ENCODE data around the gene PRIM1. TPM values are rescaled to one million over a fixed set of nuclear protein-coding genes. Genes with fewer than 3 reads are reported as not detected.

Gene PRIM1
- total and polyA plus RNA-seq, 2 of the 13 experiments (the other 11 are each of a cell fraction or from before 2014, with no cell fraction given) = 30.0 to 47.3 TPM

GRCh38 chr12:56758728-56759262 is 6.7 kb upstream of the PRIM1 start (continued):
- peak; percentile 100 for TF ChIP-seq ZNF280D (CRISPR knock-in tag; IDR thresholded peaks at IDR 0.05)
- TF ChIP-seq ZNF333 (CRISPR knock-in tag; IDR thresholded peaks at IDR 0.05; ENCODE audit: borderline replicate concordance) = no peak
- TF ChIP-seq JUN (CRISPR knock-in tag; IDR thresholded peaks at IDR 0.05) = 0 out of 2 replicates have a peak, but pooled peaks have one; percentile 56
- TF ChIP-seq FOXJ3 (CRISPR knock-in tag; IDR thresholded peaks at IDR 0.05; ENCODE audit: borderline replicate concordance) = no peak
- 0 out of 2 replicates have a peak, but pooled peaks have one; percentile 4 for TF ChIP-seq NFE2L2 (IDR thresholded peaks at IDR 0.05; ENCODE audit: low read length)
- no peak for TF ChIP-seq SMAD9 (CRISPR knock-in tag; IDR thresholded peaks at IDR 0.05)
- no peak for TF ChIP-seq SPEN (CRISPR knock-in tag; IDR thresholded peaks at IDR 0.05; ENCODE audit: low read depth)
- 0 out of 2 replicates have a peak, but pooled peaks have one; percentile 17 for TF ChIP-seq CHD4 (IDR thresholded peaks at IDR 0.05; ENCODE audit: borderline replicate concordance, low read length)
- TF ChIP-seq BRCA1 (CRISPR knock-in tag; IDR thresholded peaks at IDR 0.05) = no peak
- no peak for TF ChIP-seq ZNF326 (CRISPR knock-in tag; IDR thresholded peaks at IDR 0.05; ENCODE audit: borderline replicate concordance)
- no peak for TF ChIP-seq ZBTB7B (CRISPR knock-in tag; IDR thresholded peaks at IDR 0.05)
- peak; percentile 57 for TF ChIP-seq FOSL2 (CRISPR knock-in tag; IDR thresholded peaks at IDR 0.05)
- no peak for TF ChIP-seq PRDM10 (CRISPR knock-in tag; IDR thresholded peaks at IDR 0.05; ENCODE audit: low read depth)
- TF ChIP-seq MAFF (IDR thresholded peaks at IDR 0.05; ENCODE audit: low read depth, low read length) = no peak
- 0 out of 2 replicates have a peak, but pooled peaks have one; percentile 25 for TF ChIP-seq ZNF775 (CRISPR knock-in tag; IDR thresholded peaks at IDR 0.05; ENCODE audit: borderline replicate concordance)
- peak in 1 of 2 experiments; percentile 47; a peak in 1 of 4 replicates for TF ChIP-seq MAFK (conservative IDR thresholded peaks at IDR 0.05 in 1 of 2, IDR thresholded peaks at IDR 0.05 in 1 of 2; ENCODE audit: low read length in 2 of 2)
- TF ChIP-seq ETS1 (CRISPR knock-in tag; IDR thresholded peaks at IDR 0.05) = no peak
- no peak for TF ChIP-seq ZNF691 (CRISPR knock-in tag; IDR thresholded peaks at IDR 0.05; ENCODE audit: borderline replicate concordance, low read depth)
